HG03571 (cell line): ENCODE measurements around the gene PREX1.

Source experiments
- ATAC-seq: cut with Tn5 transposase; IDR thresholded peaks from one replicate; pipeline ENCODE4 v1.9.1; 2021; ENCODE audit not compliant: unreplicated experiment

The PREX1 gene

GRCh38 chr20:48706116-48706656 lies 121.6 kb downstream of the PREX1 start:
- no peak for ATAC-seq

- no peak for ATAC-seq
Observed at GRCh38 chr20:48705240-48706115, 122.3 kb downstream of the PREX1 start.

GRCh38 chr20:48704761-48705160 lies 123.0 kb downstream of the PREX1 start:
- no peak for ATAC-seq

GRCh38 chr20:48703511-48704219 lies 124.1 kb downstream of the PREX1 start:
- ATAC-seq, result no peak

- no peak for ATAC-seq
Observed at GRCh38 chr20:48703107-48703506, 124.7 kb downstream of the PREX1 start.

GRCh38 chr20:48702455-48702913 lies 125.3 kb downstream of the PREX1 start:
- ATAC-seq, result no peak

- no peak for ATAC-seq
Observed at GRCh38 chr20:48701702-48702101, 126.1 kb downstream of the PREX1 start.

GRCh38 chr20:48698507-48699267 lies 129.1 kb downstream of the PREX1 start:
- ATAC-seq, result no peak

GRCh38 chr20:48697845-48698491 lies 129.8 kb downstream of the PREX1 start:
- ATAC-seq, result no peak

- ATAC-seq, result no peak
Observed at GRCh38 chr20:48696671-48697070, 131.1 kb downstream of the PREX1 start.

GRCh38 chr20:48695738-48696137 lies 132.1 kb downstream of the PREX1 start:
- no peak for ATAC-seq

- no peak for ATAC-seq
Observed at GRCh38 chr20:48695255-48695654, 132.5 kb downstream of the PREX1 start.

- no peak for ATAC-seq
Observed at GRCh38 chr20:48694381-48694865, 133.4 kb downstream of the PREX1 start.

- ATAC-seq, result no peak
Observed at GRCh38 chr20:48691523-48691922, 136.3 kb downstream of the PREX1 start.

- no peak for ATAC-seq
Observed at GRCh38 chr20:48690888-48691287, 136.9 kb downstream of the PREX1 start.

GRCh38 chr20:48689874-48690571 lies 137.8 kb downstream of the PREX1 start:
- no peak for ATAC-seq

- no peak for ATAC-seq
Observed at GRCh38 chr20:48689388-48689787, 138.4 kb downstream of the PREX1 start.

GRCh38 chr20:48688579-48688978 lies 139.2 kb downstream of the PREX1 start:
- no peak for ATAC-seq

- ATAC-seq, result no peak
Observed at GRCh38 chr20:48687117-48687800, 140.5 kb downstream of the PREX1 start.
